A549 (cell line): ENCODE data around the gene PDE4D. TPM values are rescaled to one million over a fixed set of nuclear protein-coding genes. Genes with fewer than 3 reads are reported as not detected.

ENCODE experiments used
- ATAC-seq, 2 experiments: fragments of 200-7000 bp in 1 of 2; fragments of >200 bp in 1 of 2; cut with Nextera tagmentation in 1 of 2; cut with Tn5 transposase in 1 of 2; 3 replicates each; pipeline versions ENCODE4 v1.8.0 to v1.9.1; 2018 to 2020; ENCODE audit warnings: mild to moderate bottlenecking in 1 of 2, moderate library complexity in 1 of 2
- CTCF ChIA-PET: fragments of 300-600 bp; sonication (Branson Sonifier 250); formaldehyde crosslinking; extraction: SDS; loops from one replicate; lab custom pipeline; 2021; ENCODE audit warnings: antibody characterized with exemption, inconsistent platforms; lab: Yijun Ruan, JAX
- POLR2A ChIA-PET: fragments of 350-600 bp; formaldehyde crosslinking; extraction: SDS; loops from one replicate; lab custom pipeline; 2021; ENCODE audit warnings: antibody characterized with exemption, inconsistent platforms; lab: Yijun Ruan, JAX
- DNase-seq, 2 experiments: peaks; one replicate each; pipeline versions ENCODE4 v3.0.0 to v3.0.0-alpha.2; 2011 to 2016; ENCODE audit warnings: low read depth in 1 of 2, low spot score in 1 of 2
- FAIRE-seq: peaks from 2 replicates; lab custom pipeline; 2011; peaks lifted over from hg19 to GRCh38; lab: Jason Lieb, UNC
- H3K27ac ChIP-seq, 2 experiments: fragments of >200 bp; sonication (Bioruptor Twin); formaldehyde crosslinking; 3 replicates each; pipeline ENCODE4 v1.5.1; 2016 to 2017
- H3K4me1 ChIP-seq: fragments of >200 bp; sonication (Bioruptor Twin); formaldehyde crosslinking; 3 replicates; pipeline ENCODE4 v1.6.1; 2016
- H3K4me2 ChIP-seq: fragments of >200 bp; sonication (Bioruptor Twin); formaldehyde crosslinking; 3 replicates; pipeline ENCODE4 v1.6.1; 2016
- H3K4me3 ChIP-seq: fragments of >200 bp; sonication (Bioruptor Twin); formaldehyde crosslinking; 3 replicates; pipeline ENCODE4 v1.5.1; 2016
- H3K9me3 ChIP-seq: fragments of >200 bp; sonication (Bioruptor Twin); formaldehyde crosslinking; 3 replicates; pipeline ENCODE4 v1.6.1; 2016
- BHLHE40 ChIP-seq: IDR thresholded peaks from 2 replicates; pipeline ENCODE4 v1.6.1; 2012; ENCODE audit warnings: low read depth, low read length, inconsistent platforms
- CBX2 ChIP-seq: fragments of 200-600 bp; sonication (generic); IDR thresholded peaks from 2 replicates; pipeline ENCODE4 v1.6.1; 2016; ENCODE audit warnings: low read depth, mild to moderate bottlenecking, borderline replicate concordance
- CEBPB ChIP-seq, 2 experiments: fragments of >200 bp in 1 of 2; sonication (Bioruptor Twin) in 1 of 2; formaldehyde crosslinking in 1 of 2; IDR thresholded peaks; 2 replicates each; pipeline ENCODE4 v1.6.1; 2012 to 2016
- EHF ChIP-seq: fragments of 250-450 bp; sonication (Bioruptor Pico); IDR thresholded peaks from 2 replicates; pipeline ENCODE4 v1.5.0; 2020; ENCODE audit warnings: mild to moderate bottlenecking
- EHMT2 ChIP-seq: fragments of 200-600 bp; sonication (generic); IDR thresholded peaks from 2 replicates; pipeline ENCODE4 v1.6.1; 2016; ENCODE audit warnings: antibody characterized with exemption, low read depth, mild to moderate bottlenecking, moderate library complexity
- FOSB ChIP-seq: fragments of 250-450 bp; sonication (Bioruptor Pico); IDR thresholded peaks from 2 replicates; pipeline ENCODE4 v1.5.0; 2020; ENCODE audit warnings: mild to moderate bottlenecking, moderate library complexity
- HDAC2 ChIP-seq: fragments of 200-600 bp; sonication (generic); IDR thresholded peaks from 2 replicates; pipeline ENCODE4 v1.6.1; 2016
- HOXA7 ChIP-seq: fragments of 250-450 bp; sonication (Bioruptor Pico); IDR thresholded peaks from 2 replicates; pipeline ENCODE4 v1.5.0; 2020; ENCODE audit warnings: mild to moderate bottlenecking, moderate library complexity
- HOXB13 ChIP-seq: fragments of 250-450 bp; sonication (Bioruptor Pico); IDR thresholded peaks from 2 replicates; pipeline ENCODE4 v1.5.0; 2020; ENCODE audit warnings: low read depth, mild to moderate bottlenecking, moderate library complexity
- HOXB5 ChIP-seq: fragments of 250-450 bp; sonication (Bioruptor Pico); IDR thresholded peaks from 2 replicates; pipeline ENCODE4 v1.5.0; 2020; ENCODE audit warnings: mild to moderate bottlenecking, moderate library complexity
- JUN ChIP-seq, 2 experiments: fragments of >200 bp; sonication (Bioruptor Twin); formaldehyde crosslinking; IDR thresholded peaks; 2 replicates in 1 of 2; 3 replicates in 1 of 2; pipeline ENCODE4 v1.6.1; 2016 to 2017
- JUNB ChIP-seq: fragments of >200 bp; sonication (Bioruptor Twin); formaldehyde crosslinking; IDR thresholded peaks from 2 replicates; pipeline ENCODE4 v1.6.1; 2016
- KDM5A ChIP-seq: fragments of 200-600 bp; sonication (generic); IDR thresholded peaks from 2 replicates; pipeline ENCODE4 v1.6.1; 2016; ENCODE audit warnings: antibody characterized with exemption, mild to moderate bottlenecking
- MYC ChIP-seq: IDR thresholded peaks from 2 replicates; pipeline ENCODE4 v1.6.1; 2012; ENCODE audit warnings: mild to moderate bottlenecking, inconsistent platforms, low read length, improper control_type of control experiment, borderline replicate concordance
- NFE2L2 ChIP-seq: fragments of 150-350 bp; conservative IDR thresholded peaks from 2 replicates; pipeline ENCODE4 v1.6.1; 2014; ENCODE audit warnings: low read length
- POLR2A ChIP-seq: IDR thresholded peaks from 2 replicates; pipeline ENCODE4 v1.6.1; 2012; ENCODE audit warnings: mild to moderate bottlenecking, low read length
- POLR2AphosphoS2 ChIP-seq: conservative IDR thresholded peaks from 2 replicates; pipeline ENCODE4 v1.6.1; 2012; ENCODE audit warnings: low read length, improper control_type of control experiment, inconsistent platforms
- RAD21 ChIP-seq, 2 experiments: fragments of >200 bp in 1 of 2; sonication (Bioruptor Twin) in 1 of 2; formaldehyde crosslinking in 1 of 2; IDR thresholded peaks in 1 of 2; conservative IDR thresholded peaks in 1 of 2; 2 replicates in 1 of 2; 3 replicates in 1 of 2; pipeline ENCODE4 v1.6.1; 2012 to 2018; ENCODE audit warnings: inconsistent platforms in 1 of 2
- RARB ChIP-seq: fragments of 250-450 bp; sonication (Bioruptor Pico); IDR thresholded peaks from 2 replicates; pipeline ENCODE4 v1.8.0; 2021; ENCODE audit warnings: mild to moderate bottlenecking, moderate library complexity
- RCOR1 ChIP-seq: fragments of 150-350 bp; IDR thresholded peaks from 2 replicates; pipeline ENCODE4 v1.6.1; 2014; ENCODE audit warnings: antibody characterized with exemption, low read length, low read depth
- RFX5 ChIP-seq: fragments of 450-650 bp; IDR thresholded peaks from 2 replicates; pipeline ENCODE4 v1.7.1; 2014; ENCODE audit warnings: antibody characterized with exemption, mild to moderate bottlenecking, moderate library complexity
- SMC3 ChIP-seq: fragments of >200 bp; sonication (Bioruptor Twin); formaldehyde crosslinking; IDR thresholded peaks from 3 replicates; pipeline ENCODE4 v1.6.1; 2018; ENCODE audit warnings: inconsistent platforms
- TFCP2L1 ChIP-seq: fragments of 250-450 bp; sonication (Bioruptor Pico); IDR thresholded peaks from 2 replicates; pipeline ENCODE4 v1.5.0; 2021; ENCODE audit warnings: mild to moderate bottlenecking
- ZC3H11A ChIP-seq: fragments of 450-650 bp; IDR thresholded peaks from 2 replicates; pipeline ENCODE4 v1.6.1; 2014; ENCODE audit warnings: antibody characterized with exemption, mild to moderate bottlenecking
- ZFP36 ChIP-seq: fragments of 450-650 bp; IDR thresholded peaks from 2 replicates; pipeline ENCODE4 v1.6.1; 2014; ENCODE audit warnings: borderline replicate concordance; ENCODE audit not compliant: partially characterized antibody
- WGBS: methylation state at CpG from one replicate; pipeline ENCODE4 v1.1.6; 2017; ENCODE audit errors: missing lambda C conversion rate; 5-methylcytosine and 5-hydroxymethylcytosine counted together
- polyA plus RNA-seq, 4 experiments: library from polyadenylated mRNA; depleted of rRNA in 3 of 4; stranded (reverse); fragments of >200 nt; fragmentation: RNase III in 1 of 4; extraction: RNeasy Plus Mini Kit Qiagen cat#74134 plus additional on column Dnase treatment in 1 of 4; gene quantifications; 2 replicates in 3 of 4; 3 replicates in 1 of 4; pipeline ENCODE4 v1.2.3, GENCODE V29; 2011 to 2017
- TF ChIP-seq, protein P1 (sequence below): fragments of 450-650 bp; IDR thresholded peaks from 2 replicates; pipeline ENCODE4 v1.6.1; 2014; ENCODE audit warnings: antibody characterized with exemption
- TF ChIP-seq, protein P2 (sequence below): fragments of 250-450 bp; sonication (Bioruptor Pico); IDR thresholded peaks from 2 replicates; pipeline ENCODE4 v1.5.0; 2021; ENCODE audit warnings: mild to moderate bottlenecking, moderate library complexity, borderline replicate concordance
- TF ChIP-seq, protein P3 (sequence below): IDR thresholded peaks from 2 replicates; pipeline ENCODE4 v1.6.1; 2012
- TF ChIP-seq, protein P4 (sequence below): fragments of >200 bp; sonication (Bioruptor Twin); formaldehyde crosslinking; IDR thresholded peaks from 3 replicates; pipeline ENCODE4 v1.5.1; 2016

Gene PDE4D
- polyA plus RNA-seq, 2 of the 4 experiments (the other 2 are of a cell fraction): 74.0 to 213 TPM

DNA sequence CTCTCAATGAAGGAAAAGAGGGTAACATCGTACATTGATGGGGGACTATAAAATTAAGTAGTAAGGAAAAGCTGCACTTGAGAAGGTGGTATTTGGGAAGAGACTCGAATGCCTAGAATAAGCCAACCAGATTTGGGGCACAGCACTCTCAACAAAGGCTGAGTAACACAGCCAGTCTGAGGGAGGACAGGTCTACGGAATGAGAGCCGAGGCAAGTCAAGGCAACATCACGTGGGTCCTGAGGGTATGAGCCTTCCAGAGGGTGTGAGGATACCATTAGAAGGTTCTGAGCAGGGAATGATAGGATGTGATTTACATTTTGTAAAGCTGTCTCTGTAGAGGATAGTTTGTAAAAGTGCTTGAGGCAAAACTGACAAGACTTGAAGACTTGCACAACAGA is 876.6 kb downstream of the PDE4D start:
- ChIA-PET CTCF (interaction anchor here (0.6 to 2.1 kb wide), 3 partner anchors 16 to 140 kb away, joined by 3 to 7 read pairs (median 6); no protein-coding TSS in a partner anchor), POLR2A (no interaction called here)
- WGBS: 87% methylated on average over 5 of the region's 5 CpGs
- ATAC-seq (peak in 1 of 2 experiments; percentile 18; a peak in 3 of 6 replicates), DNase-seq (no peak), FAIRE-seq (no peak)
- Histone ChIP-seq H3K4me1 (peaks cover 55% of the 10 kb centered on the region), H3K27ac (peak overlapping the region in 1 of 2 experiments; percentile 20; a peak in 3 of 6 replicates), H3K4me3 (no peak overlapping the region), H3K9me3 (0 out of 3 replicates have a peak, but pooled peaks cover 2% of the 10 kb centered on the region), H3K4me2 (peak overlapping the region; percentile 71; the same call in 2 of the 3 replicates)
- 0 out of 5 replicates have a peak, but pooled peaks of 1 of the 2 experiments have one; percentile 9 for TF ChIP-seq JUN (IDR thresholded peaks at IDR 0.05)
- TF ChIP-seq POLR2AphosphoS2: peak; percentile 59
- TF ChIP-seq HOXB5 (CRISPR knock-in tag): no peak
- TF ChIP-seq TFCP2L1: peak; percentile 32; the same call in 1 of the 2 replicates

DNA sequence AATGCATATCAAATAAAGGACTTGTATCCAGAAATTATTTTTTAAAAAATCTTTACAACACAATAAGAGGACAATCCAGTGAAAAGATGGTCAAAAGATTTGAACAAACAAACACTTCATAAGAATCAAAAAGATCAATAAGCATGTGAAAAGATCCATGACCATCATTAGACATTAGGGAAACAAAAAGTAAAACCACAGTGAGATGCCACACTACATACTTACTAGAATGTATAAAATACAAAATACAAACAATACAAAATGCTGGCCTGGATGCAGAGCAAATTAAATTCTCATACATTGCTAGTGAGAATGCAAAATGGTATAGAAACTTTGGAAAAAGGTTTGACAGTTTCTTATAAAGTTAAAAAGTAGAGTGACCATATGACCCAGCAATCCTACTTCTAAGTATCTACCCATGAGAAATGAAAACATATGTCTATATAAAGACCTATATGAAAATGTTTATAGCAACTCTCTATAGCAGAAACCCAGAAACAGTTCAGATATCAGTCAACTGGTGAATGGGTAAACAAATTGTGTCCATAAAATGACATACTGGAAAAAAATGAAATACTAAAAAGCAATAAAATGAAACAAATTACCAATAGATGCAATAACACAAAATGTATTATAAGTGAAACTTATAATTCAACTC is 884.6 kb downstream of the PDE4D start:
- Histone ChIP-seq H3K4me1 (peaks cover 57% of the 10 kb centered on the region), H3K9me3 (0 out of 3 replicates have a peak, but pooled peaks cover 2% of the 10 kb centered on the region), H3K4me2 (peak overlapping the region; percentile 58), H3K27ac (peak overlapping the region; percentile 41 to 50; a peak in 3 of 6 replicates)
- ATAC-seq: no peak
- FAIRE-seq: no peak
- DNase-seq: no peak
- CTCF ChIA-PET: interaction anchor here (0.9 to 1.6 kb wide), 3 partner anchors 118 to 165 kb away, joined by 3 to 7 read pairs (median 3); no protein-coding TSS in a partner anchor
- TF ChIP-seq HOXB13 (no peak), SMC3 (no peak), ZFP36 (no peak), RARB (CRISPR knock-in tag) (no peak), HOXA7 (CRISPR knock-in tag) (no peak), CEBPB (IDR thresholded peaks at IDR 0.05) (no peak), MYC (no peak), ZC3H11A (no peak), KDM5A (no peak), FOSB (CRISPR knock-in tag) (no peak), EHMT2 (no peak), POLR2AphosphoS2 (no peak), BHLHE40 (no peak), RFX5 (no peak), POLR2A (no peak)
- TF ChIP-seq, protein P1, sequence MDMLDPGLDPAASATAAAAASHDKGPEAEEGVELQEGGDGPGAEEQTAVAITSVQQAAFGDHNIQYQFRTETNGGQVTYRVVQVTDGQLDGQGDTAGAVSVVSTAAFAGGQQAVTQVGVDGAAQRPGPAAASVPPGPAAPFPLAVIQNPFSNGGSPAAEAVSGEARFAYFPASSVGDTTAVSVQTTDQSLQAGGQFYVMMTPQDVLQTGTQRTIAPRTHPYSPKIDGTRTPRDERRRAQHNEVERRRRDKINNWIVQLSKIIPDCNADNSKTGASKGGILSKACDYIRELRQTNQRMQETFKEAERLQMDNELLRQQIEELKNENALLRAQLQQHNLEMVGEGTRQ: no peak
- TF ChIP-seq, protein P2, sequence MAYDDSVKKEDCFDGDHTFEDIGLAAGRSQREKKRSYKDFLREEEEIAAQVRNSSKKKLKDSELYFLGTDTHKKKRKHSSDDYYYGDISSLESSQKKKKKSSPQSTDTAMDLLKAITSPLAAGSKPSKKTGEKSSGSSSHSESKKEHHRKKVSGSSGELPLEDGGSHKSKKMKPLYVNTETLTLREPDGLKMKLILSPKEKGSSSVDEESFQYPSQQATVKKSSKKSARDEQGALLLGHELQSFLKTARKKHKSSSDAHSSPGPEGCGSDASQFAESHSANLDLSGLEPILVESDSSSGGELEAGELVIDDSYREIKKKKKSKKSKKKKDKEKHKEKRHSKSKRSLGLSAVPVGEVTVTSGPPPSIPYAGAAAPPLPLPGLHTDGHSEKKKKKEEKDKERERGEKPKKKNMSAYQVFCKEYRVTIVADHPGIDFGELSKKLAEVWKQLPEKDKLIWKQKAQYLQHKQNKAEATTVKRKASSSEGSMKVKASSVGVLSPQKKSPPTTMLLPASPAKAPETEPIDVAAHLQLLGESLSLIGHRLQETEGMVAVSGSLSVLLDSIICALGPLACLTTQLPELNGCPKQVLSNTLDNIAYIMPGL (CRISPR knock-in tag): no peak
- TF ChIP-seq, all 56 proteins: peak for 0
- no peak overlapping the region for H3K4me3 ChIP-seq
- POLR2A ChIA-PET: no interaction called here

DNA sequence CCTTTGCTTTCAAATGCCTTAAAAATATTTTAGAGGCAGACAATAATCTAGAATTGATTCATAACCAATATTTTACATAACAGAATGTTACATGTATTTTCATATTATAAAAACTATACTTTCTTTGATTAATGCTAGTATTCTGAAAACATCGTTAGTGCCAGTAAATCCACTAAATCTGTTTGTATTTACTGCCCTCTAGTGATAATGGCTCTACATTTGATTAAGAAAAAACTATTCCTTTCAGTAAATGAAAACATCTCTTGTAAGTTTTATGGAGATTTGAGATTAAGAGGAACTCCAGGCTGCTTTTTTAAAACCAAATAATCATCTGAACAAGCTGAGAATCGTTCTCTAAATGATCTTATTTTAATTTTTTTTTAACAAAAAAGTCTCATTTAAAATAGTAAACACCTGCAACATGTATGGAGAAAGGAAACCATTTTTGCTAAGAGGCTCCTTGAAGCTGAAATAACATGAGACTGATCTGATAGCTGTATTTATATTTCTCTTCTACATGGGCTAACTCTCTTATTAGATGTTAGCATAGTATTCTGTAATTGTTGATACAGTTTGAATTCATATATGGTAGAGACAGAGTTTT is 886.0 kb downstream of the PDE4D start:
- ATAC-seq: no peak
- H3K9me3 ChIP-seq: 0 out of 3 replicates have a peak, but pooled peaks cover 2% of the 10 kb centered on the region
- peak overlapping the region; percentile 42 to 50; a peak in 4 of 6 replicates for H3K27ac ChIP-seq
- peak overlapping the region; percentile 58 for H3K4me2 ChIP-seq
- no peak overlapping the region for H3K4me3 ChIP-seq
- peak; percentile 43 for FAIRE-seq
- H3K4me1 ChIP-seq: peaks cover 71% of the 10 kb centered on the region
- DNase-seq: no peak
- POLR2A ChIA-PET: no interaction called here
- CTCF ChIA-PET: interaction anchor here (0.6 to 1.9 kb wide), 8 partner anchors 11 to 399 kb away, joined by 3 to 13 read pairs (median 4); no protein-coding TSS in a partner anchor
- 5% methylated on average over 2 of the region's 2 CpGs for WGBS
- TF ChIP-seq HDAC2 (no peak), SMC3 (peak; percentile 38; the same call in 1 of the 3 replicates), EHMT2 (no peak), NFE2L2 (no peak), POLR2A (no peak), MYC (no peak), CBX2 (no peak), RAD21 (conservative IDR thresholded peaks at IDR 0.05 in 1 of 2, IDR thresholded peaks at IDR 0.05 in 1 of 2) (peak; percentile 54 to 56; a peak in 4 of 5 replicates), JUNB (no peak), EHF (CRISPR knock-in tag) (no peak), HOXB5 (CRISPR knock-in tag) (no peak), RCOR1 (no peak)
- TF ChIP-seq, protein P3, sequence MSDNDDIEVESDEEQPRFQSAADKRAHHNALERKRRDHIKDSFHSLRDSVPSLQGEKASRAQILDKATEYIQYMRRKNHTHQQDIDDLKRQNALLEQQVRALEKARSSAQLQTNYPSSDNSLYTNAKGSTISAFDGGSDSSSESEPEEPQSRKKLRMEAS: no peak
- TF ChIP-seq, protein P4, sequence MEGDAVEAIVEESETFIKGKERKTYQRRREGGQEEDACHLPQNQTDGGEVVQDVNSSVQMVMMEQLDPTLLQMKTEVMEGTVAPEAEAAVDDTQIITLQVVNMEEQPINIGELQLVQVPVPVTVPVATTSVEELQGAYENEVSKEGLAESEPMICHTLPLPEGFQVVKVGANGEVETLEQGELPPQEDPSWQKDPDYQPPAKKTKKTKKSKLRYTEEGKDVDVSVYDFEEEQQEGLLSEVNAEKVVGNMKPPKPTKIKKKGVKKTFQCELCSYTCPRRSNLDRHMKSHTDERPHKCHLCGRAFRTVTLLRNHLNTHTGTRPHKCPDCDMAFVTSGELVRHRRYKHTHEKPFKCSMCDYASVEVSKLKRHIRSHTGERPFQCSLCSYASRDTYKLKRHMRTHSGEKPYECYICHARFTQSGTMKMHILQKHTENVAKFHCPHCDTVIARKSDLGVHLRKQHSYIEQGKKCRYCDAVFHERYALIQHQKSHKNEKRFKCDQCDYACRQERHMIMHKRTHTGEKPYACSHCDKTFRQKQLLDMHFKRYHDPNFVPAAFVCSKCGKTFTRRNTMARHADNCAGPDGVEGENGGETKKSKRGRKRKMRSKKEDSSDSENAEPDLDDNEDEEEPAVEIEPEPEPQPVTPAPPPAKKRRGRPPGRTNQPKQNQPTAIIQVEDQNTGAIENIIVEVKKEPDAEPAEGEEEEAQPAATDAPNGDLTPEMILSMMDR: peak; percentile 49
